CD4-positive, alpha-beta T cell treated with Interleukin-2 at 100 ng/mL for 4 hours (primary cell): ENCODE results near the gene ZBTB46.

Experiments
- DNase-seq: peaks from one replicate; pipeline ENCODE4 v3.0.0-alpha.2; 2020; ENCODE audit warnings: low spot score

Gene ZBTB46

GRCh38 chr20:63766695-63767426 lies 64.2 kb downstream of the ZBTB46 start:
- no peak for DNase-seq

- no peak for DNase-seq
Measured at GRCh38 chr20:63765902-63766301, 65.2 kb downstream of the ZBTB46 start.

- no peak for DNase-seq
Measured at GRCh38 chr20:63765082-63765873, 65.8 kb downstream of the ZBTB46 start.

GRCh38 chr20:63759377-63759901 lies 71.6 kb downstream of the ZBTB46 start:
- DNase-seq, result no peak

- DNase-seq, result no peak
Measured at GRCh38 chr20:63758152-63758551, 72.9 kb downstream of the ZBTB46 start.

- DNase-seq, result no peak
Measured at GRCh38 chr20:63756648-63756991, 74.4 kb downstream of the ZBTB46 start.

GRCh38 chr20:63755933-63756647 lies 75.0 kb downstream of the ZBTB46 start:
- DNase-seq, result no peak

- no peak for DNase-seq
Measured at GRCh38 chr20:63754008-63754407, 77.1 kb downstream of the ZBTB46 start.

- DNase-seq, result no peak
Measured at GRCh38 chr20:63753381-63753780, 77.7 kb downstream of the ZBTB46 start.

GRCh38 chr20:63752411-63753101 lies 78.5 kb downstream of the ZBTB46 start:
- no peak for DNase-seq

- DNase-seq, result no peak
Measured at GRCh38 chr20:63751471-63752271, 79.4 kb downstream of the ZBTB46 start.

GRCh38 chr20:63750807-63751470 lies 80.1 kb downstream of the ZBTB46 start:
- peak; percentile 68 for DNase-seq

GRCh38 chr20:63749597-63750508 lies 81.2 kb downstream of the ZBTB46 start:
- no peak for DNase-seq

GRCh38 chr20:63748934-63749270 lies 82.2 kb downstream of the ZBTB46 start:
- no peak for DNase-seq

GRCh38 chr20:63748070-63748933 lies 82.8 kb downstream of the ZBTB46 start:
- DNase-seq, result no peak

GRCh38 chr20:63747622-63748069 lies 83.4 kb downstream of the ZBTB46 start:
- no peak for DNase-seq

GRCh38 chr20:63746751-63747315 lies 84.2 kb downstream of the ZBTB46 start:
- DNase-seq, result no peak
